ENCODE results near the gene ABTB1.

The ABTB1 gene

DNA sequence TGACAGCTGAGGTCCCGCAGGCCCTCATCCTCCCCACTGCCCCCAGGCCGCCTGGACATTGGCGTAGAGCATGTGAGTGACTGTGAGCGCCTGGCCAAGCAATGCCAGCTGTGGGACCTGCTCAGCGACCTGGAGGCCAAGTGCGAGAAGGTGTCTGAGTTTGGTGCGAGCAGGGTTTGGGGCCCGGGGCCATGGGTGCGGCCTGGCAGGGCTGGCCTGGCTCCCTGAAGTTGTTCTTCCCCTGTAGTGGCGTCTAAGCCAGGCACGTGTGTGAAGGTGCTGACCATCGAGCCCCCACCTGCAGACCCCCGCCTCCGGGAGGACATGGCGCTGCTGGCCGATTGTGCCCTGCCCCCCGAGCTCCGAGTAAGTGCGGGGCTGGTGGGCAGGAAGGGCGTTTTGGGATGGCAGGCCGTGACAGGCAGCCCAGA, 4.2 kb downstream of the ABTB1 start:
- no peak overlapping the region for H3K4me3 ChIP-seq (ENCODE audit: low read depth, low read length)
- no peak for DNase-seq (ENCODE audit: low read depth)
- TF ChIP-seq, protein P1, sequence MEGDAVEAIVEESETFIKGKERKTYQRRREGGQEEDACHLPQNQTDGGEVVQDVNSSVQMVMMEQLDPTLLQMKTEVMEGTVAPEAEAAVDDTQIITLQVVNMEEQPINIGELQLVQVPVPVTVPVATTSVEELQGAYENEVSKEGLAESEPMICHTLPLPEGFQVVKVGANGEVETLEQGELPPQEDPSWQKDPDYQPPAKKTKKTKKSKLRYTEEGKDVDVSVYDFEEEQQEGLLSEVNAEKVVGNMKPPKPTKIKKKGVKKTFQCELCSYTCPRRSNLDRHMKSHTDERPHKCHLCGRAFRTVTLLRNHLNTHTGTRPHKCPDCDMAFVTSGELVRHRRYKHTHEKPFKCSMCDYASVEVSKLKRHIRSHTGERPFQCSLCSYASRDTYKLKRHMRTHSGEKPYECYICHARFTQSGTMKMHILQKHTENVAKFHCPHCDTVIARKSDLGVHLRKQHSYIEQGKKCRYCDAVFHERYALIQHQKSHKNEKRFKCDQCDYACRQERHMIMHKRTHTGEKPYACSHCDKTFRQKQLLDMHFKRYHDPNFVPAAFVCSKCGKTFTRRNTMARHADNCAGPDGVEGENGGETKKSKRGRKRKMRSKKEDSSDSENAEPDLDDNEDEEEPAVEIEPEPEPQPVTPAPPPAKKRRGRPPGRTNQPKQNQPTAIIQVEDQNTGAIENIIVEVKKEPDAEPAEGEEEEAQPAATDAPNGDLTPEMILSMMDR (IDR thresholded peaks at IDR 0.05; ENCODE audit: insufficient read depth, low read depth, low read length, missing control alignments): no peak

DNA sequence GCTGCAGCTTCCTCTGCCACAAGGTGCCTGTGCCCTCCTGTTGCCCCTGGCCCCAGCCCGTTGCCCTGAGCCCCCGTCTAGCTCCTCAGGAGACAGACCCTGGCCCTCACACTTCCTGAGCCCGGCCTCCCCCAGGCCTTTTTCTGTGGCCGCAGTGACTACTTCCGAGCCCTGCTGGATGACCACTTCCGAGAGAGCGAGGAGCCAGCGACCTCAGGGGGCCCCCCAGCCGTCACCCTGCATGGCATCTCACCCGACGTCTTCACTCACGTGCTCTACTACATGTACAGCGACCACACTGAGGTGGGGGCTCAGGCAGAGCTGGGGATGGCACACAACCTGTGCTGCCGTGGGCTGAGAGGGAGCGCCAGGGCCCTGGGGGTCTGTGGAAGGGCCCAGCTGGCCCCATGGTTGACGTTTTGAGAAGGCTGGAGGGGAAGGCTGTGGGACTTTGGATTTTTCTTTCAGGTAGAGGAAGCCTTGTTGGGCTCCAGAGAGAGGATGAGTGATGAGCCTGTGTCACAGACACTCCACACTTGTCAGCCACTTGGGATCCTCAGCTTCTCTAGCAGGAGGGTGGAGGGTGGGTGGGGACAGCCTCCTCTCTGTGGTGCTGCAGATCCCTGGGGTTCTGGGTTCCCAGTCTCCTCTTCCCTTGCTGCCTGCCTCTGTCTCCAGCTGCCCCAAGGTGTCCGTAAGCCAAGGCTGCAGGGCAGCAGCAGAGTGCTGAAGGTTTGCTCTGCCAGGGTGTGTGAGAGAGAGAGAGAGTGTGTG, 5.0 kb downstream of the ABTB1 start:
- TF ChIP-seq, protein P1 (IDR thresholded peaks at IDR 0.05; ENCODE audit: insufficient read depth, low read depth, low read length, missing control alignments): no peak
- DNase-seq (ENCODE audit: low read depth): no peak
- H3K4me3 ChIP-seq (ENCODE audit: low read depth, low read length): no peak overlapping the region

DNA sequence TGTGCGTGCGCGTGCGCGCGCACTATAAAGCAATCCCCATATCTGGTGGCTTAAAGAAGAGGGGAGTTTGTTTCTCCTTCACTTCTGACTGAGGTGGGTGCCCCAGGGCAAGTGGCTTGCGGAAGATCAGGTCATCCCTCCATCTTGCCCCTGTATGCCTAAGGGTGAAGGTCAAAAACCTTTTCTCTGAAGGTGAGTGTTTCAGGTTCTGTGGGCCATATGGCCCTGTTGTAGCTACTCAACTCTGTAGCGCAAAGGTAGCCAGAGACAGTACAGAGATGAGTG, 5.5 kb downstream of the ABTB1 start:
- no peak overlapping the region for H3K4me3 ChIP-seq (ENCODE audit: low read depth, low read length)
- TF ChIP-seq, protein P1 (IDR thresholded peaks at IDR 0.05; ENCODE audit: insufficient read depth, low read depth, low read length, missing control alignments): no peak
- DNase-seq (ENCODE audit: low read depth): no peak

DNA sequence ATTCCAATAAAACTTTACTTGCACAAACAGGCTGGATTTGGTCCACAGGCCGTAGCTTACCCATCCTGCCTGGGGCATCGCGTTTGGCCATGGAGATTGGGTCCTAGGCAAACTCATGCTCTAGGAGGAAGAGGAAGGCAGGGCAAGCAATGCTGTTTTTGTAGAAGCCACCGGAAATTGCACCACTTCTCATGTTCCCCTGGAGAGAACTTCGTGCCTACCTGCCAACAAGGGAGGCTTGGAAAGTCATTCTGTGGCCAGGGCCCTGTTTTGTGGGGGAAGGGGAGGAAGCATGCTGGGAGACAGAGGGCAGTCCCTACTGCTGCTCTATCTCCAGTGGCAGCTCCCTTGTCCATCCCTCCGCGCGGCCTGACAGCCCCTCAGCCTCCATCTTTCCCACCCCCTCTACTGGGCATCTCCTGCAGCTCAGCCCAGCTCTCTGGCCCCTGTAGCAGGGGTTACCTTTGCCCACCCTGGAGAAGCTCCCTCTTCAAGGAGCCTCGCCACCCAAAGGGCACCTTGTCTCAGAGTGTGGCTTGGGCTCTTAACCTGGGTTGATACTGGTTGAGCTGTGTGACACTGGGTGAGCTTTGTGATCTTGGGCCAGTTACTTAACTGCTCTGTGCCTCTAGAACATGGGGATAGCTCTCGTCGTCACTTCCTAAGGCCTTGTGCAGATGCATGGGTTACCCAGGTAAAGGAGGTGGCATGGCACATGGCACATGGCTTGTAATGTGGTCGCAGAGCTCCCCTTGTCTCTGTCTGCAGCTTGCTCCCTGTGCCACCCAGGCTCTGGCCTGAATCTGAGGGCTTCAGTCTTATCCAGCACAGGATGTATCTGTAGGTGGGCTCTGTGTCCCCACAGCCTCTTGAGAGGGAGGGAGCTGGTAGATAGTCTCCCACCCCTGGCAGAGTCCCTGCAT, 6.1 kb downstream of the ABTB1 start:
- no peak for DNase-seq (ENCODE audit: low read depth)
- TF ChIP-seq, protein P1 (IDR thresholded peaks at IDR 0.05; ENCODE audit: insufficient read depth, low read depth, low read length, missing control alignments): no peak
- no peak overlapping the region for H3K4me3 ChIP-seq (ENCODE audit: low read depth, low read length)

DNA sequence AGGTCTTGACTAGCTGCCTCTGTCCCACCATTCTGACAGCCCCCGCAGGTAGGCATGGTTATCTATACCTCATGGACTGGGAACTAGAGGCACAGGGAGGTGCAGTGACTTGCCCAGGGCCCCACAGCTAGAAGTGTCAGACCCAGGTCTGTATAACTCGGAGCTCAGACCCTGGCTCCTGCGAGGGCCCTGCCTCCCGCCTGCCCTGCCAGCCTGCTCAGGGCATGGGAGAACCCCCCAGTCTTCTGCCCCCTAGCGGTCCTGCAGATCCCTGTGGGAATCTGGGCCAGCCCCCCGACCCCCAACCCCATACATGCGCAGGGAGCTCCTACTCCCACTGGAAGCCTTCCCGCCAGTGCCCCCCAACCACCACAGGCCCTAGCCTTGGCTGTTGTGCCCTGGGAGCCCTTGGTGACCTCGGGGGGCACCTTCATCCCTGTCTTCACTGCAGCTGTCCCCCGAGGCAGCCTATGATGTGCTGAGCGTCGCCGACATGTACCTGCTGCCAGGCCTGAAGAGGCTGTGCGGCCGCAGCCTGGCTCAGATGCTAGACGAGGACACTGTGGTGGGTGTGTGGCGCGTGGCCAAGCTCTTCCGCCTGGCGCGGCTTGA, 6.9 kb downstream of the ABTB1 start:
- no peak for DNase-seq (ENCODE audit: low read depth)
- TF ChIP-seq, protein P1 (IDR thresholded peaks at IDR 0.05; ENCODE audit: insufficient read depth, low read depth, low read length, missing control alignments): peak; percentile 25
- no peak overlapping the region for H3K4me3 ChIP-seq (ENCODE audit: low read depth, low read length)

DNA sequence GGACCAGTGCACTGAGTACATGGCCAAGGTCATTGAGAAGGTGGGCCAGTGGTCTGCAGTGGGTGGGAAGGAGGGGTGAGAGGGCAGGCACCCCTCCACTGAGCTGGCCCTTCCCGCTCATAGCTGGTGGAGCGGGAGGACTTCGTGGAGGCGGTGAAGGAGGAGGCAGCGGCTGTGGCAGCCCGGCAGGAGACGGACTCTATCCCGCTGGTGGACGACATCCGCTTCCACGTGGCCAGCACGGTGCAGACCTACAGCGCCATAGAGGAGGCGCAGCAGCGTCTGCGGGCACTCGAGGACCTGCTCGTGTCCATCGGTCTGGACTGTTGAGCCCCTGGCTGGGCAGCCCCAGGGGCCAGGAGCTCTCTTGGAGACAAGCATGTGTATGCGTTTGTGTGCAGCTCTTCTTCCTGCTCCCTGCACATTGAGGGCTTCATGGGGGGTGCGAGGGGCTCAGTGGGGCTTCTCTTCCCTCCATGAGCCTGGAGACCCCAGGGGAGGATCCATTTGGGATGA, 7.5 kb downstream of the ABTB1 start:
- H3K4me3 ChIP-seq (ENCODE audit: low read depth, low read length): no peak overlapping the region
- TF ChIP-seq, protein P1 (IDR thresholded peaks at IDR 0.05; ENCODE audit: insufficient read depth, low read depth, low read length, missing control alignments): no peak
- DNase-seq (ENCODE audit: low read depth): no peak

All from GM12865 (cell line).